Left lung (tissue), 10 donors: ENCODE data around the gene ICA1. TPM values are rescaled to one million over a fixed set of nuclear protein-coding genes. Genes with fewer than 3 reads are reported as not detected.

ENCODE experiments used
- ATAC-seq: fragments of 200-7000 bp; cut with Tn5 transposase; one replicate; pipeline ENCODE4 v1.9.1; 2020; ENCODE audit warnings: moderate library complexity
- DNase-seq, 4 donors: peaks; one replicate each; pipeline ENCODE4 v3.0.0-alpha.2; 2013 to 2020
- H3K27ac ChIP-seq, 2 donors: fragments of 200-600 bp; sonication (generic) in 1 of 2; one replicate each; pipeline versions ENCODE4 v1.5.0 to v1.8.0; 2020 to 2021
- H3K27me3 ChIP-seq, 2 donors: fragments of 200-600 bp; sonication (generic) in 1 of 2; one replicate each; pipeline versions ENCODE4 v1.5.0 to v1.8.0; 2020 to 2021
- H3K36me3 ChIP-seq, 2 donors: fragments of 200-600 bp; sonication (generic) in 1 of 2; one replicate each; pipeline versions ENCODE4 v1.5.0 to v1.8.0; 2020 to 2021
- H3K4me1 ChIP-seq, 2 donors: fragments of 200-600 bp; one replicate each; pipeline ENCODE4 v1.8.0; 2021
- H3K4me3 ChIP-seq, 2 donors: fragments of 200-600 bp; sonication (generic) in 1 of 2; one replicate each; pipeline versions ENCODE4 v1.5.0 to v1.8.0; 2020 to 2021; ENCODE audit warnings: mild to moderate bottlenecking in 1 of 2
- H3K9me3 ChIP-seq, 2 donors: fragments of 200-600 bp; sonication (generic) in 1 of 2; one replicate each; pipeline versions ENCODE4 v1.5.0 to v1.8.0; 2020 to 2021
- intact Hi-C, 2 donors: fragments of 100-400 bp; cut with DNase I; formaldehyde crosslinking; loops; one replicate each; pipeline versions ENCODE4 v1.11.2 to v1.14.2; 2022
- polyA plus RNA-seq, 6 donors: library from polyadenylated mRNA; unstranded; fragments of 120-200 nt; gene quantifications; one replicate each; pipeline ENCODE4 v1.2.1, GENCODE V29; 2013; ENCODE audit not compliant: insufficient read length in 6 of 6
- total RNA-seq, 2 donors: library from RNA; stranded (reverse); fragmentation: NEBNext Ultra II Directional; extraction: Animal tissue kit (Norgen Biotek cat#: 25700); gene quantifications; one replicate each; pipeline ENCODE4 v1.2.1, GENCODE V29; 2021
- TF ChIP-seq, protein P1 (sequence below), 2 donors: fragments of 200-600 bp; sonication (generic) in 1 of 2; IDR thresholded peaks; one replicate each; pipeline versions ENCODE4 v1.5.0 to v1.8.0; 2021; ENCODE audit warnings: antibody characterized with exemption in 2 of 2
- donor health status: DM: no; HTN: yes; CAD: no.
- donor health status: DM: no; HTN: no; CAD: no.

ICA1 gene
- total and polyA plus RNA-seq, 8 donors, result 22.4 to 53.3 (median 40.5) TPM

GRCh38 chr7:8185926-8186683 is 75.9 kb downstream of the ICA1 start:
- intact Hi-C loops, result no loop called here
- H3K4me3 ChIP-seq, result no peak overlapping the region
- no peak for DNase-seq
- no peaks in the 10 kb centered on the region for H3K27me3 ChIP-seq
- no peak for ATAC-seq
- TF ChIP-seq, protein P1, sequence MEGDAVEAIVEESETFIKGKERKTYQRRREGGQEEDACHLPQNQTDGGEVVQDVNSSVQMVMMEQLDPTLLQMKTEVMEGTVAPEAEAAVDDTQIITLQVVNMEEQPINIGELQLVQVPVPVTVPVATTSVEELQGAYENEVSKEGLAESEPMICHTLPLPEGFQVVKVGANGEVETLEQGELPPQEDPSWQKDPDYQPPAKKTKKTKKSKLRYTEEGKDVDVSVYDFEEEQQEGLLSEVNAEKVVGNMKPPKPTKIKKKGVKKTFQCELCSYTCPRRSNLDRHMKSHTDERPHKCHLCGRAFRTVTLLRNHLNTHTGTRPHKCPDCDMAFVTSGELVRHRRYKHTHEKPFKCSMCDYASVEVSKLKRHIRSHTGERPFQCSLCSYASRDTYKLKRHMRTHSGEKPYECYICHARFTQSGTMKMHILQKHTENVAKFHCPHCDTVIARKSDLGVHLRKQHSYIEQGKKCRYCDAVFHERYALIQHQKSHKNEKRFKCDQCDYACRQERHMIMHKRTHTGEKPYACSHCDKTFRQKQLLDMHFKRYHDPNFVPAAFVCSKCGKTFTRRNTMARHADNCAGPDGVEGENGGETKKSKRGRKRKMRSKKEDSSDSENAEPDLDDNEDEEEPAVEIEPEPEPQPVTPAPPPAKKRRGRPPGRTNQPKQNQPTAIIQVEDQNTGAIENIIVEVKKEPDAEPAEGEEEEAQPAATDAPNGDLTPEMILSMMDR (IDR thresholded peaks at IDR 0.05), result no peak
- no peaks in the 10 kb centered on the region for H3K36me3 ChIP-seq
- H3K27ac ChIP-seq, result no peak overlapping the region
- peaks cover 0 to 14% of the 10 kb centered on the region in 2 donors for H3K4me1 ChIP-seq
- H3K9me3 ChIP-seq, result no peaks in the 10 kb centered on the region

- Histone ChIP-seq H3K27ac (no peak overlapping the region), H3K36me3 (no peaks in the 10 kb centered on the region), H3K4me1 (peaks cover 0 to 18% of the 10 kb centered on the region in 2 donors), H3K9me3 (no peaks in the 10 kb centered on the region), H3K4me3 (no peak overlapping the region), H3K27me3 (no peaks in the 10 kb centered on the region)
- DNase-seq (no peak), ATAC-seq (no peak)
- intact Hi-C loops, result no loop called here
- TF ChIP-seq, protein P1 (IDR thresholded peaks at IDR 0.05), result no peak
Measured at GRCh38 chr7:8184221-8184620, 77.7 kb downstream of the ICA1 start.

DNA sequence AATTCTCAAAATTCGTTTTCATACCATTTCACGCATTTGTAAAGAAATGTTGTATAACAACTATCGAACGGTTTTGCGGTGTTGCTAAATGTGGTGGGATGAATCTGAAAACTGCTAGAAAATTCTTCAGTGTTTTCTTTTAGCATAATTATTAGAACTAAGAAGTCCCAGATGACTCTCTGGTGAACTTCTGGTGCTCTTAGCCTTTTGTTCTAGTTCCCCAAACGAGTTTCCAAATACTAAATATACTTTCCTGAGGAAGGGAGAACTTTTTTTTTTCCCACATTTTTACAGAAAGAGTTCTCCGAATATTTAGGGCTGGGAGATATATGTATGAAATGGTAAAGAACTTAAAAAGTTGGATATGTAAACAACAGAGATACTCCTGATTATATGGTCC is 82.5 kb downstream of the ICA1 start:
- TF ChIP-seq, protein P1 (IDR thresholded peaks at IDR 0.05), result no peak

DNA sequence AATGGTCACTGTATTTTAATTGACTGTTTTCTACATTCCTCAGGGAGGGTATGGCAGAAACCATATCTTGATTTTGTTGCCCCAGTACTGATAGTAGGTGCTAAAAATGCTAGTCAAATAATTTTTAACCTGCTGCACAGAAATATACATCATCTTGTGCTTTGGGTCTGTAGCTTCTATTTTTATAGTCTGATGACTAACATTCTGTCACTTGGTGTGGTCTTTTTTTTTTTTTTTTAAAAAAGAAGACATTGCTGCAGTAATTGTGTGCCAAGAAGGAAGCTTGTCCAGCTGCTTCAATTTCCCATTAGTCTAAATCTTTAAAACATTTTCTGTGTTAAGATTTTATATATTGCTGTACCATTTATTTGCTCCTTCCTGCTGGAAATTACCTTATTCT is 83.6 kb downstream of the ICA1 start:
- ATAC-seq (no peak), DNase-seq (no peak)
- intact Hi-C loops, result no loop called here
- H3K4me1 ChIP-seq, result peaks cover 3 to 53% of the 10 kb centered on the region in 2 donors
- no peaks in the 10 kb centered on the region for H3K9me3 ChIP-seq
- no peak overlapping the region for H3K27ac ChIP-seq
- H3K36me3 ChIP-seq, result no peaks in the 10 kb centered on the region
- TF ChIP-seq, protein P1 (IDR thresholded peaks at IDR 0.05), result no peak
- no peaks in the 10 kb centered on the region for H3K27me3 ChIP-seq
- H3K4me3 ChIP-seq, result no peak overlapping the region

More for the DNA sequence above, 82.5 kb downstream of the ICA1 start:
- ATAC-seq (no peak), DNase-seq (no peak)
- peaks cover 3 to 51% of the 10 kb centered on the region in 2 donors for H3K4me1 ChIP-seq
- H3K27ac ChIP-seq, result no peak overlapping the region
- no peaks in the 10 kb centered on the region for H3K9me3 ChIP-seq
- H3K4me3 ChIP-seq, result no peak overlapping the region
- H3K27me3 ChIP-seq, result no peaks in the 10 kb centered on the region
- H3K36me3 ChIP-seq, result no peaks in the 10 kb centered on the region
- intact Hi-C loops, result no loop called here

GRCh38 chr7:8177109-8177933 is 84.6 kb downstream of the ICA1 start:
- DNase-seq (no peak), ATAC-seq (peak; percentile 35)
- Histone ChIP-seq H3K27ac (peak overlapping the region in 1 of 2 donors; percentile 77), H3K4me1 (peaks cover 3 to 53% of the 10 kb centered on the region in 2 donors), H3K27me3 (no peaks in the 10 kb centered on the region), H3K4me3 (no peak overlapping the region), H3K9me3 (no peaks in the 10 kb centered on the region), H3K36me3 (no peaks in the 10 kb centered on the region)
- intact Hi-C loops, result no loop called here
- TF ChIP-seq, protein P1 (IDR thresholded peaks at IDR 0.05), result no peak
